Measurements from ENCODE around the gene SRCAP.

SRCAP gene

GRCh38 chr16:30664616-30665109 is 34.3 kb upstream of the SRCAP start:
- 95 to 96% methylated on average over 15 of the region's 15 CpGs for whole genome bisulfite sequencing, 2 experiments
- no peaks in the 10 kb centered on the region for H3K9me3 ChIP-seq (ENCODE audit: control insufficient read depth, low read length)
- peaks cover 29% of the 10 kb centered on the region for H3K36me3 ChIP-seq (ENCODE audit: control insufficient read depth, insufficient read depth, low read length)
- no peak overlapping the region for H3K4me3 ChIP-seq (ENCODE audit: insufficient read depth, low read depth, low read length)
- H3K27ac ChIP-seq (ENCODE audit: insufficient read depth, low read depth, low read length, poor library complexity, severe bottlenecking) = no peak overlapping the region
- H3K4me1 ChIP-seq (ENCODE audit: control insufficient read depth, insufficient read depth, low read length) = peaks cover 12% of the 10 kb centered on the region
- no peaks in the 10 kb centered on the region for H3K27me3 ChIP-seq (ENCODE audit: control insufficient read depth, insufficient read depth, low read length, poor library complexity, severe bottlenecking)

- Histone ChIP-seq H3K4me1 (ENCODE audit: control insufficient read depth, insufficient read depth, low read length) (peaks cover 7% of the 10 kb centered on the region), H3K4me3 (ENCODE audit: insufficient read depth, low read depth, low read length) (no peak overlapping the region), H3K36me3 (ENCODE audit: control insufficient read depth, insufficient read depth, low read length) (peaks cover 36% of the 10 kb centered on the region), H3K27ac (ENCODE audit: insufficient read depth, low read depth, low read length, poor library complexity, severe bottlenecking) (no peak overlapping the region), H3K9me3 (ENCODE audit: control insufficient read depth, low read length) (no peaks in the 10 kb centered on the region), H3K27me3 (ENCODE audit: control insufficient read depth, insufficient read depth, low read length, poor library complexity, severe bottlenecking) (peaks cover under 1% of the 10 kb centered on the region)
- 92 to 93% methylated on average over 22 of the region's 22 CpGs for WGBS, 2 experiments
These were observed 33.7 kb upstream of the SRCAP start for GRCh38 chr16:30665155-30665829.

- no peak overlapping the region for H3K4me3 ChIP-seq (ENCODE audit: insufficient read depth, low read depth, low read length)
- peaks cover 38% of the 10 kb centered on the region for H3K36me3 ChIP-seq (ENCODE audit: control insufficient read depth, insufficient read depth, low read length)
- no peaks in the 10 kb centered on the region for H3K9me3 ChIP-seq (ENCODE audit: control insufficient read depth, low read length)
- no peak overlapping the region for H3K27ac ChIP-seq (ENCODE audit: insufficient read depth, low read depth, low read length, poor library complexity, severe bottlenecking)
- peaks cover 3% of the 10 kb centered on the region for H3K4me1 ChIP-seq (ENCODE audit: control insufficient read depth, insufficient read depth, low read length)
- H3K27me3 ChIP-seq (ENCODE audit: control insufficient read depth, insufficient read depth, low read length, poor library complexity, severe bottlenecking) = peaks cover 6% of the 10 kb centered on the region
- WGBS, 2 experiments = 81 to 95% methylated on average over 4 of the region's 4 CpGs
These were observed 33.2 kb upstream of the SRCAP start for GRCh38 chr16:30665830-30666190.

DNA sequence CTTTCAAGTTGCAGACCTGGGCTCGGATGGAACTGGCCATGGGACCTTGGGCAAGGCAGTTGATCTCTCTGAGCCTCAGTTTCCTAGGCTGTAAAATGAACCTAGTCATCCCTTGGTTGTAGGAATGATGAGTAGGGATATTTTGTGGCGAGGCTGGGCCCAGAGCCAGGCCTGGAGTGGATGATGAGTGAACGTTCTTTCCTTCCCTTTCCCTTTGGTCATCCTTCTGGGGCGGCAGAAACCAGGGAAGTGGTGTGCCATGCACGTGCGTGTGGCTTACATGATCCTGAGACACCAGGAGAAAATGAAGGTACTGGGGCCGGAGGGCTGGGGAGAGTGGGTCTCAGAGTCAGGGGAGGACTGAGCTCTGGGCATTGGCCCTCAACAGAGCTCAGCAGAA is 32.3 kb upstream of the SRCAP start:
- 93 to 94% methylated on average over 7 of the region's 7 CpGs for WGBS, 2 experiments
- Histone ChIP-seq H3K36me3 (ENCODE audit: control insufficient read depth, insufficient read depth, low read length) (peaks cover 34% of the 10 kb centered on the region), H3K9me3 (ENCODE audit: control insufficient read depth, low read length) (no peaks in the 10 kb centered on the region), H3K4me3 (ENCODE audit: insufficient read depth, low read depth, low read length) (no peak overlapping the region), H3K27me3 (ENCODE audit: control insufficient read depth, insufficient read depth, low read length, poor library complexity, severe bottlenecking) (peaks cover 11% of the 10 kb centered on the region), H3K4me1 (ENCODE audit: control insufficient read depth, insufficient read depth, low read length) (no peaks in the 10 kb centered on the region), H3K27ac (ENCODE audit: insufficient read depth, low read depth, low read length, poor library complexity, severe bottlenecking) (no peak overlapping the region)

DNA sequence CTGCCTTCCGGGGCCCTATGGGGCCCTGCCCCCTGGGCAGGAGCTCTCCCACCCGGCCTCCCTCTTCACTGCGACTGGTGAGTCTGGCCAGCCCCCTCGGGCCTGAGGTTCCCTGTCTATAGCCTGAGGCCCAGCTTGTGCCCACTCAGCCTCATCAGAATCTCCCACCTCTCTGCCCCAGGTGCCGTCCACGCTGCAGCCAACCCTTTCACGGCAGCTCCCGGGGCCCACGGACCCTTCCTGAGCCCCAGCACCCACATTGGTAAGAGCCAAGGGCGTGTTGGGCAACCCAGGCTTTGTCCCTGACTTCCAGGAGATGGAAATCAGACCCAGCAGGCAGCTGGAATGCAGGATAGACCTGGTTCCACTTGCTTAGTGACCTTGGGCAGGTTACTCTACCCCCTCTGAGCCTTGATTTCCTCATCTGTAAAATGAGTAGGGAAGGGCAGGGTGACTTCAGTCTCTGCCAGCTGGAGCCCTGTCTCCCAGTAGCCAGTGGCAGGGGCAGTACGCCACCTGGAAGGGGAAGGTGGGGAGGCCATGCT is 31.5 kb upstream of the SRCAP start:
- Histone ChIP-seq H3K9me3 (ENCODE audit: control insufficient read depth, low read length) (no peaks in the 10 kb centered on the region), H3K27me3 (ENCODE audit: control insufficient read depth, insufficient read depth, low read length, poor library complexity, severe bottlenecking) (peaks cover 18% of the 10 kb centered on the region), H3K4me3 (ENCODE audit: insufficient read depth, low read depth, low read length) (no peak overlapping the region), H3K4me1 (ENCODE audit: control insufficient read depth, insufficient read depth, low read length) (no peaks in the 10 kb centered on the region), H3K27ac (ENCODE audit: insufficient read depth, low read depth, low read length, poor library complexity, severe bottlenecking) (no peak overlapping the region), H3K36me3 (ENCODE audit: control insufficient read depth, insufficient read depth, low read length) (peaks cover 29% of the 10 kb centered on the region)
- WGBS, 2 experiments = 95 to 96% methylated on average over 11 of the region's 11 CpGs

GRCh38 chr16:30668393-30668792 is 30.6 kb upstream of the SRCAP start:
- 95 to 96% methylated on average over 12 of the region's 12 CpGs for WGBS, 2 experiments
- Histone ChIP-seq H3K4me1 (ENCODE audit: control insufficient read depth, insufficient read depth, low read length) (no peaks in the 10 kb centered on the region), H3K36me3 (ENCODE audit: control insufficient read depth, insufficient read depth, low read length) (peaks cover 25% of the 10 kb centered on the region), H3K4me3 (ENCODE audit: insufficient read depth, low read depth, low read length) (no peak overlapping the region), H3K9me3 (ENCODE audit: control insufficient read depth, low read length) (no peaks in the 10 kb centered on the region), H3K27ac (ENCODE audit: insufficient read depth, low read depth, low read length, poor library complexity, severe bottlenecking) (no peak overlapping the region), H3K27me3 (ENCODE audit: control insufficient read depth, insufficient read depth, low read length, poor library complexity, severe bottlenecking) (peaks cover 27% of the 10 kb centered on the region)

- Histone ChIP-seq H3K4me3 (ENCODE audit: insufficient read depth, low read depth, low read length) (no peak overlapping the region), H3K4me1 (ENCODE audit: control insufficient read depth, insufficient read depth, low read length) (no peaks in the 10 kb centered on the region), H3K9me3 (ENCODE audit: control insufficient read depth, low read length) (no peaks in the 10 kb centered on the region), H3K27ac (ENCODE audit: insufficient read depth, low read depth, low read length, poor library complexity, severe bottlenecking) (no peak overlapping the region), H3K27me3 (ENCODE audit: control insufficient read depth, insufficient read depth, low read length, poor library complexity, severe bottlenecking) (peaks cover 36% of the 10 kb centered on the region), H3K36me3 (ENCODE audit: control insufficient read depth, insufficient read depth, low read length) (peaks cover 25% of the 10 kb centered on the region)
- WGBS, 2 experiments = 95% methylated on average over 41 of the region's 41 CpGs
These were observed 29.7 kb upstream of the SRCAP start for GRCh38 chr16:30669026-30669902.

DNA sequence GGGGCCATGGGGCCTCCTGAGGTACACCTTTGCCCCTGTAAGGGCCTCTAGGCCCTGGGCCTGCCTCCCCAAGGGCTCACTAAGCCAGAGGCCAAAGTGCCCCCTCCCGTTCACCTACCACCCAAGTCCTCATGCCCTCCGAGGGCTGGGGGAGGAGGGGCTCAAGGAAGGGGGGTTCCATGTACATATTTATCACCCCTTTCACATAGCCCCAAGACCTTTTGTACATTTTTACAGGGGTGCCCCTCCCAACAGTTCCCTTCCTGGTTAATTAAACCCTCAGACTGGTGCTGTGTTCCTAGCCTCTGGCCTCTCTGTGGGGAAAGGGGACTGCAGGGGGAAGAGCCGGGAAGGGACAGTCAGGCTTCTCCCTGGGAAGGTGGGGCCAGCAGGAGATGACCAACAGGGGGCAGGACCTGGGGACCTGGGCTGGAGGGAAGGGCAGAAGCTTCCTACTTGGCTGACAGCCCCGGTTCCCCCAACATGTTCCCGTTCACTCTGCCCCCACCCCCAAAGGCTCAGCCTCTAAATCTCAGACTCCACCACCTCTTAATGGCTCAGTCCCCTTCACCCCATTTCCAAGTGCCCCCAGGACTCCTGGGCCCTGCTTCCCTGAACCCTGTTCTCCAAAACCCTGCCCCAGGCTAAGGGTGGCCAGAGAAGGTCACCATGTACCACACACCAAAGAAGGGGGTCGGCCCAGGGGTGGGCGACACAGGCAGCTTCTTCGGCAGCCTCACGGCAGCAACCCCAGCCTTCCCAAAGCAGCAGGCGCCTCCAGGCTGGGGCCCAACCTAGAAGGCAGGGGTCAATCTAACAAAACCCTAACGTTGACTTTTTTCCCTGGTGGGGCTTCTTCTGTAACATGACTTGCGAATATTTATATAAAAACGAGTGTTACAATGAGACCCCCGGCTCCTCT is 28.8 kb upstream of the SRCAP start:
- 87 to 89% methylated on average over 13 to 14 of the region's 14 CpGs for WGBS, 2 experiments
- H3K36me3 ChIP-seq (ENCODE audit: control insufficient read depth, insufficient read depth, low read length) = peaks cover 17% of the 10 kb centered on the region

DNA sequence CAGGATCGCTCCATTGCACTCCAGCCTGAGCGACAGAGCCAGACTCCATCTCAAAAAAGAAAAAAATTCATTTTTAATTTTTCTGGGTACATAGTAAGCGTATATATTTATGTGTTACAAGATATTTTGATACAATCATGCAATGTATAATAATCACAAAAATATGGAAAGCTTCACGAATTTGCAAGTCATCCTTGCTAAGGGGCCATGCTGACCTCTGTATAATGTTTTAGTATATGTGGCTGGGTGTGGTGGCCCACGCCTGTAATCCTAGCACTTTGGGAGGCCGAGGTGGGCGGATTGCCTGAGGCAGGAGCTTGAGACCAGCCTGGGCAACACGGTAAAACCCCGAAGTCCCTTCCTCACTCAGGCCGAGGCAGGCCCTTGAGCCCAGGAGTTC is 23.8 kb upstream of the SRCAP start:
- no peaks in the 10 kb centered on the region for H3K9me3 ChIP-seq (ENCODE audit: control insufficient read depth, low read length)
- peaks cover 5% of the 10 kb centered on the region for H3K4me1 ChIP-seq (ENCODE audit: control insufficient read depth, insufficient read depth, low read length)
- peaks cover 94% of the 10 kb centered on the region for H3K27me3 ChIP-seq (ENCODE audit: control insufficient read depth, insufficient read depth, low read length, poor library complexity, severe bottlenecking)
- H3K36me3 ChIP-seq (ENCODE audit: control insufficient read depth, insufficient read depth, low read length) = peaks cover 4% of the 10 kb centered on the region
- WGBS, 2 experiments = 81 to 83% methylated on average over 8 to 10 of the region's 10 CpGs
- no peak overlapping the region for H3K4me3 ChIP-seq (ENCODE audit: insufficient read depth, low read depth, low read length)
- H3K27ac ChIP-seq (ENCODE audit: insufficient read depth, low read depth, low read length, poor library complexity, severe bottlenecking) = no peak overlapping the region

More for the DNA sequence above, 28.8 kb upstream of the SRCAP start:
- Histone ChIP-seq H3K27me3 (ENCODE audit: control insufficient read depth, insufficient read depth, low read length, poor library complexity, severe bottlenecking) (peaks cover 44% of the 10 kb centered on the region), H3K4me1 (ENCODE audit: control insufficient read depth, insufficient read depth, low read length) (no peaks in the 10 kb centered on the region), H3K9me3 (ENCODE audit: control insufficient read depth, low read length) (no peaks in the 10 kb centered on the region), H3K27ac (ENCODE audit: insufficient read depth, low read depth, low read length, poor library complexity, severe bottlenecking) (no peak overlapping the region), H3K4me3 (ENCODE audit: insufficient read depth, low read depth, low read length) (no peak overlapping the region)

All from ectodermal cell (in vitro differentiated cells).